ENCODE results near the gene COG8.

DNA sequence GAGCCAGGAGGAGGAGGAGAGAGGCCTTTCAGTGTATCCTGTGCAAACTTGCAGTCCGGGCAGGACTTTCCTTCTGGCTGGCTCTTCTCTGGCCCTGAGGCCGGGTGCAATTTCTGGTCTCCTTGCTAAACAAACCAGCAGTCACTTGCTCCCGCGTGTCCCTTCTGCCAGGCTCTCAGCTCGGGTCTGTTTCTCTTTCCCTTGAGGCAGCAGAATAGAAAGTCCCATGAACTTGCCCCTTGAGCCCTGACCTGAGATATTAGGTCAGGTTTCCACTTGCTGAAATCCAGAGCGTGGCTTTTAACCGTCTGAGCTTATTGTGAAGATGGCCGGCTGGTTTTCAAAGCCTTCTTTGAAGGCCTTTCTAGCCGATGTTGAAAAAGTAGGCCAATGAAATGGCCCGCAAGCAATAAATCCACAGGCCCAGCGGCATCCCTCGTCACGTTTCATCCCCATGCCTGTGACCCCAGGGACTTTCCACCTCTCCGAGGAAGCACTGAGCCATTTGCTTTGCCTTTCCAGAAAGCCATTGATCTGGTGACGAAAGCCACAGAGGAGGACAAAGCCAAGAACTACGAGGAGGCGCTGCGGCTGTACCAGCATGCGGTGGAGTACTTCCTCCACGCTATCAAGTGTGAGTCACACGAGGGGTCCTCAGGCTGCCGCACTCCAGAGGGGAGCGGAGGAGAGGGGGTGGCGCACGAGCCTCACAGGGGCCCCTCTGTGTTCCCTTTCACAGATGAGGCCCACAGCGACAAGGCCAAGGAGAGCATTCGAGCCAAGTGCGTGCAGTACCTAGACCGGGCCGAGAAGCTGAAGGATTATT lies 23.7 kb downstream of the COG8 start:
- TF ChIP-seq, protein P1, sequence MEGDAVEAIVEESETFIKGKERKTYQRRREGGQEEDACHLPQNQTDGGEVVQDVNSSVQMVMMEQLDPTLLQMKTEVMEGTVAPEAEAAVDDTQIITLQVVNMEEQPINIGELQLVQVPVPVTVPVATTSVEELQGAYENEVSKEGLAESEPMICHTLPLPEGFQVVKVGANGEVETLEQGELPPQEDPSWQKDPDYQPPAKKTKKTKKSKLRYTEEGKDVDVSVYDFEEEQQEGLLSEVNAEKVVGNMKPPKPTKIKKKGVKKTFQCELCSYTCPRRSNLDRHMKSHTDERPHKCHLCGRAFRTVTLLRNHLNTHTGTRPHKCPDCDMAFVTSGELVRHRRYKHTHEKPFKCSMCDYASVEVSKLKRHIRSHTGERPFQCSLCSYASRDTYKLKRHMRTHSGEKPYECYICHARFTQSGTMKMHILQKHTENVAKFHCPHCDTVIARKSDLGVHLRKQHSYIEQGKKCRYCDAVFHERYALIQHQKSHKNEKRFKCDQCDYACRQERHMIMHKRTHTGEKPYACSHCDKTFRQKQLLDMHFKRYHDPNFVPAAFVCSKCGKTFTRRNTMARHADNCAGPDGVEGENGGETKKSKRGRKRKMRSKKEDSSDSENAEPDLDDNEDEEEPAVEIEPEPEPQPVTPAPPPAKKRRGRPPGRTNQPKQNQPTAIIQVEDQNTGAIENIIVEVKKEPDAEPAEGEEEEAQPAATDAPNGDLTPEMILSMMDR (conservative IDR thresholded peaks at IDR 0.05), result no peak
- TF ChIP-seq EZH2 (IDR thresholded peaks at IDR 0.05; ENCODE audit: low read depth), result no peak
